ENCODE data around the gene HNMT.
"Not testable (repeated sequence)": the region's sequence is repeated elsewhere in the genome, so short reads cannot be mapped to it uniquely, and the experiment has no call there.

The HNMT gene

DNA sequence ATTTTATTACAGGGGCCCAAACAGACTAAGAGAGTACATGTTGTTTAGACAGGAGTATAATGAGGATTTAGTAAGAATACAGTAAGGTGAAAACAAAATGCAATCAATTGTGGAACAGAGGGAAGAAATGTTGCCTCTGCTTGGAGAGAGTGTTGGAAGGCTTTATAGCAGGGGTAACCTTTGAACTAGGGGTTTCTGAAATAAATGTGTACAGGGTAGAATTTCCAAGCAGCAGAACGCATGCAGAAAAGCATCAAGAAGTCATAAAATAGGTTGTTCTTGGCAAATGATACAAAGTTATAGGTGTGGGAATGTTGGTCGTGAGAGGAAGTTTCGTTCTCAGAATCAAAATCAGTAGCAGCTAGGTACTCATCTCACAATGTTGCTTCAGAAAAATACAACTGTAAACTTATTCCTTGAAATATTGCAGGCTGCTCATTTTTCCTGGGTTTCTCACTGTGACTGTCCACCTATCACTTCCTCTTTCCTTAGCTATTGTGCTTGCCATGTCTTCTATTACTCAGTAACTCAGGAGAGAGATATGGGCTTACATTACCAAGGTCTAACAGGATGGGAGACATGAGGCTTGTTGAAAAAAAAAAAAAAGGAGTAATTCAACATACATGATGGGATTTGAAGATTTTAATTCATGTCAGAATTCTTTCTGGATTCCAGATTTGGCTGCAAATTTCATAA is 17.1 kb upstream of the HNMT start:
- no peak for DNase-seq

DNA sequence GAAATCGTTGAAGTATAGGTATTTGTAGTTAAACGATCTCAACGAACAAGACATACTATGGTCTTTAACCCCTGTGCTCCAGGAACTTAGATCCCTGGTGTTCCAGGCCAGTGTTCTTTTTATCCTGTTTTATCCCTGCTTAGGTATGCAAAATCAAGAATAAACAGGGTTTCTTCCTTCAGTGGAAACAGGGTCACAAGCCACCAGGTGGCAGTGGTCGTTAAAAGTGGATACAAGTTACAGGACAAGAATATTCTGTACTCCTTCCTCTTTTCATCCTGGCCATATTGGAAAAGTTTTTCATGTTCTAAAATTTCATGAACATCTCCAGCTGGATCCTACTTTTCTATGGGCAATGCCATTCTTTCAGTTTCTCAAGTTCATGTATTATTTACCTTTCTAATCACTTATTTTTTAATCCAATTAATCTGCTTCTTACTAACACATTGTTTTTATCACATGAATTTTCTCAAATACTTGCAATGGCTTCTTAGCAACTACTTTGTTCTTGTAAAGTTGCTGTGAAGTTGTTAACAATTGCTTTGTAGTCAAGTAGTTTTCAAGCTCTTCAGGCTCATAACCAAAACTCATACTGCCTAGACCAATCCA is 16.4 kb upstream of the HNMT start:
- peak; percentile 40 for DNase-seq

DNA sequence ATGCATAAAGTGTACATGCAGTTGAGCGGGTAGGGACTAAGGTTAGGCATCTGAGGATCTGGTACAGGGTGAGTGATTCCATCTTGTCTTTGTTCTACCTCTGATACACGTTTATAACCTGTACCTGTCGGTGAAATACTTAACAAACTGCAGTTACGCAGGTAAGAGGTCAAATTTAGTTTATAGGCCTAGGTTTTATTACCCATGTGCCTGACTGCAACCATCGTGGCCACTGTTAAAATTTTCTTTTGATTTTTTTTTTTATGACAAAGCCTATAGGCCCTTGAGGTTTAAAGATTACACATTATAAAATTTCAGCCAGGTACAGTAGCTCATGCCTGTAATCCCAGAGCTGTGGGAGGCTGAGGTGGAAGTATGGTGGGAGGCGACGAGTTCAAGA is 15.4 kb upstream of the HNMT start:
- no peak for DNase-seq

DNA sequence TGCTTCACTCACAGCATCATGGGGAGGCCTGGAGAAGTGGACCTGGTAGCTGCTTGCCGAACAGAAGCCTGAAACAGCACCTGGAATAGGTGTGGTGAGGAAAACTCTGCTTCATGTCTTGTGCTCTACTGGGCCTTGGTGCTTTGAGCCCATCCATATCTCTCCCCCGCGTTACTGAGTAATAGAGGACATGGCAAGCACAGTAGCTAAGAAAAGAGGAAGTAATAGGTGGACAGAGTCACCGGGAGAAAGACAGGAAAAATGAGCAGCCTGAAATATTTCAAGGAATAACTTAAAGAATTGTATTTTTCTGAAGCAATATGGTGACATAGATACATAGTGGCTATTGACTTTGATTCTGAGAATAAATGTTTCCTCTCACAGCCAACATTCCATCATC is 14.0 kb upstream of the HNMT start:
- no peak for DNase-seq

DNA sequence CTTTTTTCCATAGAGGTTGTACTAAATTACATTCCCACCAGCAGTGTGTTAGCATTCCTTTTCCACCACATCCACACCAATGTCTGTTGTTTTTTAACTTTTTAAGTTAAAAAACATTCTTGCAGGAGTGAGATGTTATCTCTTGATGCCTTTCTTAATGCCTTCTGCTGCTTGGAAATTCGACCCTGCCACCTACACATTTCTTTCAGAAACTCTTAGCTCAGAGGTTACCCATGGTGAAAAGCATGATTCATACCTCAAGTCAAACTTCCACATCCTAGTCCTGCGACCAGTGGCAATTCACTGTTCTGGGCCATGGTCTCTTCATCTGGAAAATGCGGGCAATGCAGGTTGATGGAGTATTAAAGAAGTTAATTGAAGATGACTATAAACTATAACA is 12.7 kb upstream of the HNMT start:
- no peak for DNase-seq

DNA sequence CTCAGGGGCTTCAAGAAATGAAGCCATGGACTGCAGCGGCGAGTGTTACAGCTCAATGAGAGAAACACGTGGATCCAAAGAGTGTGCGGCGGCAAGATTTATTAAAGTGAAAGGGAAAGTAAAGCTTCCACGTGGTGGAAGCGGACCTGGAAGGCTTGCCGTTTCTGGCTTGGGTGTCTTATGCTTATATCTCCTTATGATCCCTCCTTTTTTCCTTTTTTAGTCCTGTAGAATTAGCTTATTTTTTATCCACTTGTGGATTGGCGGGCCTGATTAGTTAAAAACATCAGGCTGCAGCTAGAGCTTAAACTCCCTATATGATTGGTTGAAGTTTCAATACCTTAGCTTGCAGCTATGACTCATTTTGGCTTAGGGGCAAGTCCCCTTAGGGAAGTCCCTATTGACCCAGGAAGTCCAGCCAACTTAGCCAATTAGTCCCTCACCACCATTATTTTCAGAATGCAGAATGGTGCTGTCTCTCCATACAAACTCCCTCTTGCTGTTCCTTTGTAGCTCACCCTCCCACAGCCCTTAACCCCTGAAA is 11.6 kb upstream of the HNMT start:
- no peak for DNase-seq

DNA sequence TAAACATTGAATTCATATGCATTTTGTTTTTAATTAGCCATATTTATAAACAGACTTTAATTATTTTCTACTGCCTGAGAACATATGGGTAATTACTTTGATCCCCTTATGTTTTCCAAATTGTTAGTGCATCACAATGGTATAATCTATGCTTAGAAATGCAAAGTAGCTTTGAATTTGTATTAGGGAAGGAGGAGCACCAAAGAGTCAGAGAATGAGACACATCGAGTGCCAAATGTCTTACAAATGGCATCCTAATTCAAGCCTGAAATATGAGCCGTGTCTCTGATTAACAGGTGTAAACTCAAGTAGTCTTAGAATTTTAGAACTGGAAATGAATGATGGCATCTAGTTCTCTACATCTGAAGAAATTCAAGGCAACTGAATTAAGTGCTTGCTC is 8.7 kb upstream of the HNMT start:
- no peak for DNase-seq

DNA sequence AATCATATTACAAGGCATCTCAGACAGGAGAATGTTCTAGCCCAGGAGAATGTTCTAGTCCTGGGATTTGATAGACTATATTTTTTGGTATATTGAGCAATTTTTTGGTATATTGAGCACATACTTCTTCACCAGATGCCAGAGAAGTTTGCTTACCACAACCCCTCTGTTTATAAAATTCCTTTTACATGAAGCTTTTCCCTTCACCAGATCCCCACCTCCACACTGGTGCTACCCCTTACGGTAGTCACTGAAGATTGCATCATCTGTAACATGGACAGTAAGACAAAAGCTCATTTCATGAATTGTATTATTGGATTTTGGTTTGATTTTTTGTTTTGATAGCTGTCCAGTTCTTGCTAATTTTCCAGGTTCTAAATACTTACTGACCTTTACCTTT is 7.2 kb upstream of the HNMT start:
- no peak for DNase-seq

DNA sequence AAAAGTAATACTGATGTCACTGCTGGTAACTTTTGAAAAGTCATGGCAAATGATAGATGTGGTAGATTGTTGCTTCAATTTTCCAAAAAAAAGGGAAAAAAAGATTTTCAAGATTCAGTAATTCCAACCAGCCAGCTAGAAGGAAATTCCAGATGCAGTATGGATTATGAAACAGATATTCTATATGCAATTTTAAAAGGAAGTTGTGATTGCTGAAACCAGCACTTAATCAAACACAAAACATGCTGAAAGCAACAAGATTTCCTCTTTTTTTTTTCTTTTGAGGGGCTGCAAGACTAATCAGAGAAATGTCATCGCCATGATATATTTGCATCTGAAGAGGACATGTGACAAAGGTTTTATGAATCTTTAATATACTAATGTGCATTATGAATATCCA is 5.1 kb upstream of the HNMT start:
- no peak for DNase-seq

DNA sequence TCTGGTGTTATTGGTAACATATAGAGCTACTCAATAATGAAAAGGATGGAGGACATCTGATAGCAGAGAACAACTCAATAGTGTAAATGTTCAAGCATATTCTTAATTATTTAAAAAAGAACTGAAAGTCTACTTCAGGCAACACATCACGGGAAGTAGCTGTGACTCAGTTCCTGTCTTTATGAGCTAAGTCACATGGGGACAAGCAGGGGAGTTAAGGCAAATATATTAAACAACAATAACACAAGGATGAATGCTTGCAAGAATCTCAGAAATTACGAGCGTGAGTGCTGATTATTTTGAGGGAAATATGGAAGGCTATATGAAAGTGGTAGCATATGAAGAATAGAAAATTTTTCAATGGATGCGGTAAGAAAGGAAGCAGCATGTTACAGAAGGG is 4.0 kb upstream of the HNMT start:
- DNase-seq, result no peak

DNA sequence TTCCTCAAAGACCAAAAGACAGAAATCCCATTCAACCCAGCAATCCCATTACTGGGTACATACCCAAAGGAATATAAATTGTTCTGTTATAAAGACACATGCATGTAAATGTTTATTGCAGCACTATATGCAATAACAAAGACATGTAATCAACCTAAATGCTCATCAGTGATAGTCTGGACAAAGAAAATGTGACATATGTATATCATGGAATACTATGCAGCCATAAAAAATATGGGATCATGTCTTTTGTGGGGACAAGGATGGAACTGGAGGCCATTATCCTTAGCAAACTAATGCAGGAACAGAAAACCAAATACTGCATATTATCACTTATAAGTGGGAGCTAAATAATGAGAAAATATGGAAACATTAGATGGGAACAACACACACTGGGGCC is 2.7 kb upstream of the HNMT start:
- DNase-seq, result no peak

DNA sequence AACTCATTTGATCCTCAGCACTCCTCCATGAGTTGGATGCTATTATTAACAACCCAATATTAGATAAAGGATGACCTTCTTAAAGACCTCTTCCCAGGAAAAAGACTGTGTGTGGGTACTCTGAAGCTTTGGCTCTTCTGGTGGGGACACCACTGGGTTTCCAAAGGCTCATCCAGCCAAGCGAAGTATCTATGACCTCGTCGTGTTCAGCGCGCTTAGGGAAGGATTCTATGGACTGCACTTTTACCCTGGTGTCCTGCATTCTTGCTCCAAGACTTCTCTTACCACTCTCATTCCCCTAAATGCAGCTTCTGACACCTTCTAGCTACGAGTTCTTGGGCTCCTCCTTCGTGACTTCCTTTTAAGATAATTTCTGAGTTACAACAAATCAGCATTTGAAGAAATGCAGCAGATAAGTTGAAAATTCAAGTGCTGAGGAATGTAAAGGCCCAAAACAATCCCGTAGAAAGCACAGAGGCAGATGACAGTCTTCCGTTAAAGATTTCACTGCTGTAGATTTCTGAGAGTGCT is 673 bp upstream of the HNMT start:
- DNase-seq, result peak; percentile 16

DNA sequence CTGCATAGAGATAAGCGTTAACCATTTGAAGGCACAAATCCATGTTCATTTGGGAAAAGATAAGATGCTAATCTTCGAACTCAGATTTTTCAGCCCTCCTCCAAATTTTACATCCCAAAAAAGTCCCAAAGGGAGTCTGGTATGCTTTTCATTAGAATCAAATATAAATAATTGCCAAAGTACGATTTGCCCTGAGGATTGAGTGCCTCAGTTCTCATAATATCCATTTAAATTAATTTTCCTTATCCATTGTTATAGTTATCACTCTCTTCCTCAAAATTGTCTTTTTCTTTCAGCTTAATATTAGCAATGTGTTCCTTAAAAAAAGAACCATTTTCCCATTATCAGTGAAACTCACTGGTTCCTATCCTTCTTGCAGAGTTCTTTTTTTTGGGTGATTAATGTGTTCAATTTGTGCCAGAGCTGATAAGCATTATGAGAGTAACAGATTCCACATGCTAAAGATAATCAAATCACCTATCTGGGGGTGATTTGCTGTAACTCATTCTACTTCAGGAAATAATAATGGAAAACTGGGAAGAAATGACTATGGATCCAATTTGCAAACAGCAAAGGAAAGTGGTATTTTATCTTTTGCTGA is 686 bp downstream of the HNMT start:
- DNase-seq, result no peak

DNA sequence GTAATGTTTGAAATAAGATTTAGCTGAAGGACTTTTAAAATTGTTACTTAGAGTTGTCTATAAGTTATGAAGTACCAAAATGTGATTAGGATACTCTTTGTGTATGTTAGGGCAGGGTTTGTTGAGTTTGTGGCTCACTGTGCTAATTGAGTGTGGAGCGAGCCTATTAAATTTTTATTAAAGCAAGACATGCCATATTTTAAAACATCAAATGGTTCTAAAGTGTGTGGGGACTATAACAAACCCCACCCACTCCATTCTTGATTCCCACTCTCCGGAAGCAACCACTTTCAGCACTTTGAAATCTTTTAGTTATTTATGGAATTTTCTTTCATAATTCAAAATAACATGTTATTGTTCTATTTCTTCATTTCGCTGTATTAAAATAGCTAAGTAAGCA is 1.8 kb downstream of the HNMT start:
- no peak for DNase-seq

DNA sequence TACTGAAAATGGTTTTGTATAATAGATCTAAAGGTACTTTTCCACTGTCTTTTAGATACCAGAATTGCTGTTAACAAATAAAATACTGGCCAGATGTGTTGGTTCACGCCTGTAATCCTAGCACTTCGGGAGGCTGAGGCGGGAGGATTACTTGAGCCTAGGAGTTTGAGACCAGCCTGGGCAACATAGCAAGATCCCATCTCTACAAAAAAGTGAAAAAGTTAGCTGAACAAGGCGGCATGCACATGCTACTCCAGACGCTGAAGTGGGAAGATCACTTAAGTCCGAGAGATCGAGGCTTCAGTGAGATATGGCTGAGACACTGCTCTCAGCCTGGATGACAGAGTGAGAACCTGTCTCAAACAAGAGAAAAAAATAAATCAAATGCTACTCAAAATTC is 2.8 kb downstream of the HNMT start:
- no peak for DNase-seq

DNA sequence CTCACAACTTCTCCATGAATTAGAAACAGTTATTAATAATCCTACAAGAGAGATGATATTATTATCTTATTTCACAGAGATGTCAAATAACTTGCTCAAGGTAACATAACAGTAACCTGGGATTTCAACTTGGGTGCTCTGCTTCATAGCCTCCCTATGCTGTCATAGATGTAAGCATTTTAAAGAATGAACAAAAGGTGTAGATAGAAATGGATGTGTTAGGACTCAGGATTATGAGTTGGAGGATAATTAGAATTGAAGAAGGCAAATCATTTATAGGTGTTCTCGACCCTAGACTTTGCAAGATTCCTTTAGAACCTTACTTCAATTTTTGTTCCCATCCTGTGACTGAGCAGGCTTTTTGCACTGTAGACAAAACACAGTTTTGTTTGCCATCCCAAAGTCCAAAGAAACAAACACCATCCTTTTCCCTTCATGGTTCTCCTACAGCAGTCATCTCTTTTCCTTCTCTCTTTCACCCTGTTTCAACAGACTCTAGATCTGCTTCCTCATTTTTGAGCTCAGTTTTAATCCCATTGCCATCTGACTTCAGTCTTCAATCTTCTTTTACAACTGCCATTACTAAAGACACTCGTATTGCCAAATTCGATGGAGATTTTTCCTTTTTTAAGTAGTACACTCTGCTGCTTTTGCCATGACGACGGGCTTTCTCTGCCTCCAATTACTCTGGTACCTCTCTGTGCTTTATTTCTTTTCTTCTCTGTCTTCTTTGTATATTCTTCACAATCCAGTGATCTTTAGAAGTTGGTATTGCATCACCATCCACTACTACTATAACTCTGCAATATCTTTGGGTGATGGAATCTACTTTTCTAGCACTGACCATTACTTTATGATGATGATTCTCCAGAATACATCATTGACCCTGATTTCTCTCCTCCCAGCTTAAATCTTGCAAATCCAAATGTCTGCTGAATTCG is 4.5 kb downstream of the HNMT start:
- no peak for DNase-seq

DNA sequence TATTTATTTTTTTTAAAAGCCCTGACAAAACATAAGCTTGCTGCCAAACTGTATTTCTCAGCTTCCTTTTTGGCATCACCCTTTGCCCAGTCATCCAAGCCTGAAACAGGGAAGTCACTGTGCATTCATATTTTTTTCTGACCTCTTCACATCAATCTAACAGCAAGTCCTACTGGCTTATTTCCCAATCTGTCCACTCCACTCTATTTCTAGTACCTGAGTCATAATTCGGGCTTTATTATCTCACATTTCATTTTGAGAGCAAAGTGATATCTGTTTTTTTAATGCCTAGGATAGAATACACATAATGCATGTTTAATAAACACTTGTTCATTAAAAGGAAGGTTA is 5.1 kb downstream of the HNMT start:
- DNase-seq, result no peak

DNA sequence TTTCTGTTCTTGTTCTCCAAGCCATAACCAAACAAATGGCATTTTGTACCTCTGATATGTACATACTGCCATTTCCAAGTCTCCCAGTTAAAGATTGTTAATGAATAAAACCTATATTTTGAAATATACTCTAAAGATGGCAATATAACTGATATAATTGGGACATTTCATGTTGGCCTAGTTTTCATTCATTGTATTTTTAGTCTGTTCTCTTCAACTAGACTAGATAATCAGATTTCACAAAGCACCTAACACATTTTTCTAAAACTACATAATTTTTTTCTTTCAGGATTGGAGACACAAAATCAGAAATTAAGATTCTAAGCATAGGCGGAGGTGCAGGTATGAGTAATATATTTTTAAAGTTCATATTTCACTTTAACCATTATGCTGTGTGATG is 5.6 kb downstream of the HNMT start:
- no peak for DNase-seq

DNA sequence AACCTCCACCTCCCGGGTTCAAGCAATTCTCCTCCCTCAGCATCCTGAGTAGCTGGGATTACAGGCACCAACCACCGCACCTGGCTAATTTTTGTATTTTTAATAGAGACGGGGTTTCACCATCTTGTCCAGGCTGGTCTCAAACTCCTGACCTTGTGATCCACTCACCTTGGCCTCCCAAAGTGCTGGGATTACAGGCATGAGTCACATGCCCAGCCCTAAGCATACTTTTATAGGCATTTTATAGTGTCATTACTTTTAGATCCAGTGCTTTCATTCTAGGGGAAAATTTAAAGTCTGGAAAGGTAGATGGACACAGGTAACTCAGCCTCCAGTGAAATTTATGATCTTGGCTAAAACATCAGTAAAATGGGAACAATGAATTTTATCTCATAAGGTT is 7.0 kb downstream of the HNMT start:
- DNase-seq, result not testable (repeated sequence)

DNA sequence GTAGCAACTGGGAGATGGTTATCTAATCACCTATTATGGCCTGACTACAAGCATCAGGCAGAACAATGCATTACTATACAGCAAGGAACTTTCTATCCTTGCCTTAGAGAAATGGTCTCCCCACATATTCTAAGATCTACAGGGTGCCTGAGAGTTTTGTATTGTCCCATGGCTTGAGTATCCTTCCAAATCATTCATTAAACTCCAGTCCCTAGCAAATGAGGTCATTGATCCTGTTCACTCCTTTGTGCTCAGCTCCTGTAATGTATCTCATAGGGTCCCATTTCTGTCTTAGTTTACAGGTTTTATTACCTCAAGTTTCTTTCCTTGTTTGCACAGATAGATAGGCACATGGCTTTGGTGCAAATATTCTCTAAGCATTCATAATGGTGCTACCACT is 9.0 kb downstream of the HNMT start:
- DNase-seq, result no peak

DNA sequence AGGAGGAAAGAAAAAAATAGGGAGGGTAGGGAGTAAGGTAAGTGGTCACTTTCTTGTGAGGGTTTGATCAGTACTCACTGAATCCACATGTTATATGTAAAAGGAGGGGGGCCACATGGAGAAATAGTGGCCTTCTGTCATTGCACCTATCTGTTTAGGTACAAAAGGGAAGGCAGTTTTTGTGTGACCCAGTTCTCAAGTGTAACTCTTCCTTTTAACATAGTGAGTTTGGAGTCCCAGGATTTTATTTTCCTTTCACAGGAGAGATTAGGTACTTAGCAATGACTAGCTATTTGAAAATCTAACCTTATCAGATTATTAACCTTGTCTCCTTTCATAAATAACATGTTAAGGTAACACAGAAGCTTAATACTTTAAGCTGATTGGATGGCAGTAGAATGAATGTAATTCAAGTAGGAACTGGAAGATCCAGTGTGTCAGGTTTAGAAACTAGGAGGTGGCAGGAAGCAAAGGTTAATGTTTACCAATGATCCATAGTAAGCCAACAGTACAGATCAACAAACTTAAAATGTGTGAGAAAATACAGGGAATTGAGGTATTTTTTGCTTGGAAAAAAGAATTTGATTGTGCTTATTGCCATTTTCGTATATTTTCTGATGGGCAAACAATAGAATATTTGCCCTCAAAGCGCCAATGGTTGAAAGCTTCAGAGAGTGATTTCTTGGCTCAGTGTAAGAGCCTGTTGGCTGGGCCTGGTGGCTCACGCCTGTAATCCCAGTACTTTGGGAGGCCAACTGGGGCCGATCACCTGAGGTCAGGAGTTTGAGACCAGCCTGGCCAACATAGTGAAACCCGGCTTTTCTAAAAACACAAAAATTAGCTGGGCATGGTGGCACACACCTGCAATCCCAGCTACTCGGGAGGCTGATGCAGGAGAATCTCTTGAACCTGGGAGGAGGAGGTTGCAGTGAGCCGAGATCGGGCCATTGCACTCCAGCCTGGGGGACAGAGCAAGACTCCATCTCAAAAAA is 11.3 kb downstream of the HNMT start:
- DNase-seq, result no peak

DNA sequence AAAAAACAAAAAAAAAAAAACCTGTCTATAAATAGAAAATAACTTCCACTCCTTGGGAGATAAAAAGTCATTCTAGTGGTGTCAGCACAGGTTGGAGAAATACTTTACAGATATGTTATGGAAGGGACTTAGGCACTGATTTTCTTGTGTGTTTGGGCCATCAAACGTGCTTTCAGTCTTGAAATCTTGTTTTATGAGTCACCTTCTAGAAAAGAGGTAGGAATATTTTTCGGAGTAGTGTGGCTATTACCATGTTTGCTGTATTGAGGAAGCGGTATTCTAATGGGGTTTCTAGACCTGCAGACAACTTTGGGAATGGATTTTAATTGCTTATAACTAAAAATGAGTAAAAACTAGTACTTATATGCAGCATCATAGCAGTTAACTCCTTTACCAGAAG is 12.0 kb downstream of the HNMT start:
- no peak for DNase-seq
